GM12891 (cell line): ENCODE measurements around the gene HCN2.
"Not testable (repeated sequence)": the region's sequence is repeated elsewhere in the genome, so short reads cannot be mapped to it uniquely, and the experiment has no call there.

Source experiments
- DNase-seq: peaks from one replicate; pipeline ENCODE4 v3.0.0; 2011; ENCODE audit warnings: low spot score; ENCODE audit not compliant: insufficient read length
- FAIRE-seq: peaks from 2 replicates; lab custom pipeline; 2011; peaks lifted over from hg19 to GRCh38; lab: Jason Lieb, UNC
- PAX5 ChIP-seq: IDR thresholded peaks from 2 replicates; pipeline ENCODE4 v1.6.1; 2011; ENCODE audit warnings: low read length, moderate library complexity, mild to moderate bottlenecking; ENCODE audit not compliant: insufficient read depth, severe bottlenecking
- POLR2A ChIP-seq: IDR thresholded peaks from 2 replicates; pipeline ENCODE4 v1.6.1; 2011; ENCODE audit warnings: low read depth, low read length, control low read depth
- POLR2AphosphoS5 ChIP-seq: IDR thresholded peaks from 2 replicates; pipeline ENCODE4 v1.6.1; 2011; ENCODE audit warnings: low read depth, low read length, control low read depth
- POU2F2 ChIP-seq: IDR thresholded peaks from 2 replicates; pipeline ENCODE4 v1.6.1; 2011; ENCODE audit warnings: low read depth, mild to moderate bottlenecking, control low read depth, low read length, moderate library complexity
- SPI1 ChIP-seq: IDR thresholded peaks from 2 replicates; pipeline ENCODE4 v1.6.1; 2011; ENCODE audit warnings: low read depth, low read length, control low read depth
- TAF1 ChIP-seq: IDR thresholded peaks from 2 replicates; pipeline ENCODE4 v1.6.1; 2011; ENCODE audit warnings: low read depth, low read length, control low read depth

HCN2 gene

GRCh38 chr19:618674-619285 is 29.1 kb downstream of the HCN2 start:
- DNase-seq (no peak), FAIRE-seq (no peak)
- TF ChIP-seq POLR2A (no peak), POLR2AphosphoS5 (no peak), POU2F2 (no peak), SPI1 (no peak), PAX5 (no peak), TAF1 (no peak)

GRCh38 chr19:619286-620002 is 29.8 kb downstream of the HCN2 start:
- no peak for DNase-seq
- no peak for TF ChIP-seq SPI1
- no peak for TF ChIP-seq POLR2AphosphoS5
- no peak for TF ChIP-seq PAX5
- TF ChIP-seq POU2F2, result no peak
- no peak for TF ChIP-seq POLR2A
- no peak for TF ChIP-seq TAF1

GRCh38 chr19:620166-620862 is 30.6 kb downstream of the HCN2 start:
- DNase-seq (no peak), FAIRE-seq (no peak)
- no peak for TF ChIP-seq POLR2AphosphoS5

More at GRCh38 chr19:619286-620002, 29.8 kb downstream of the HCN2 start:
- FAIRE-seq, result no peak

- not testable (repeated sequence) for FAIRE-seq, DNase-seq
Measured at GRCh38 chr19:621191-621590, 31.5 kb downstream of the HCN2 start.

- TF ChIP-seq POU2F2 (no peak), TAF1 (no peak), POLR2A (no peak), POLR2AphosphoS5 (no peak), PAX5 (no peak), SPI1 (no peak)
- no peak for DNase-seq
- no peak for FAIRE-seq
Measured at GRCh38 chr19:621819-622218, 32.1 kb downstream of the HCN2 start.

GRCh38 chr19:622666-623065 is 33.0 kb downstream of the HCN2 start:
- FAIRE-seq, result no peak
- TF ChIP-seq SPI1 (no peak), POLR2A (no peak), POLR2AphosphoS5 (no peak), TAF1 (no peak), POU2F2 (no peak), PAX5 (no peak)
- DNase-seq, result no peak

GRCh38 chr19:623175-623916 is 33.7 kb downstream of the HCN2 start:
- no peak for FAIRE-seq
- DNase-seq, result no peak
- TF ChIP-seq POU2F2 (no peak), POLR2AphosphoS5 (no peak), SPI1 (no peak), PAX5 (no peak), POLR2A (no peak), TAF1 (no peak)

- TF ChIP-seq POU2F2 (no peak), POLR2A (no peak), TAF1 (no peak), POLR2AphosphoS5 (no peak), PAX5 (no peak), SPI1 (no peak)
- DNase-seq (no peak), FAIRE-seq (no peak)
Measured at GRCh38 chr19:623974-624373, 34.3 kb downstream of the HCN2 start.

GRCh38 chr19:624433-625109 is 34.9 kb downstream of the HCN2 start:
- no peak for DNase-seq
- TF ChIP-seq POLR2A, result no peak
- no peak for TF ChIP-seq SPI1
- TF ChIP-seq PAX5, result no peak
- no peak for TF ChIP-seq POU2F2
- no peak for TF ChIP-seq TAF1
- TF ChIP-seq POLR2AphosphoS5, result no peak
- no peak for FAIRE-seq
